GM19035 (cell line): ENCODE data around the gene CDK1.

Experiments
- ATAC-seq: cut with Tn5 transposase; IDR thresholded peaks from one replicate; pipeline ENCODE4 v1.9.1; 2021; ENCODE audit not compliant: unreplicated experiment

Gene CDK1

DNA sequence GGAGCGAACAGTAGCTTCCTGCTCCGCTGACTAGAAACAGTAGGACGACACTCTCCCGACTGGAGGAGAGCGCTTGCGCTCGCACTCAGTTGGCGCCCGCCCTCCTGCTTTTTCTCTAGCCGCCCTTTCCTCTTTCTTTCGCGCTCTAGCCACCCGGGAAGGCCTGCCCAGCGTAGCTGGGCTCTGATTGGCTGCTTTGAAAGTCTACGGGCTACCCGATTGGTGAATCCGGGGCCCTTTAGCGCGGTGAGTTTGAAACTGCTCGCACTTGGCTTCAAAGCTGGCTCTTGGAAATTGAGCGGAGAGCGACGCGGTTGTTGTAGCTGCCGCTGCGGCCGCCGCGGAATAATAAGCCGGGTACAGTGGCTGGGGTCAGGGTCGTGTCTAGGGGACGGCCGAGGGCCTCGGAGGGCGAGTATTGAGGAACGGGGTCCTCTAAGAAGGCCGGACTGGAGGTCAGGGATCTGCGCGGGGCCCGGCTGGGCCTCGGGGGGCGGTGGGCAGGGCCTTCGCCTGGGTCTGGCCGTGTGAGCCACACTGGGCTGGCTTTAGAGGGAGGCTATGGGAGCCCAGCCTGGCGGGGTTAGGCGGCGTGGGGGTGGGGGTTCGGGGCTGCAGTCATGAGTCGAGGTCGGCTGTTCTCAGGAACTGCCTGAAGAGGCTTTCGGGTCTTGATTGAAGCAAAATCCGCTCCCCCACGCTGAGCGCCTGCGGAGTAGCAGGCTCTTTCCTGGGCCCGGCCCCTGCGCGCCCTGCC is at the start of gene CDK1:
CDK1 (plus strand) TSS at position 265 of the 757 bp plus-strand sequence. CDS start 1,688 bp downstream, outside the sequence.
- ATAC-seq, result peak; percentile 97

GRCh38 chr10:60729106-60729505 is 49.2 kb upstream of the CDK1 start:
- no peak for ATAC-seq

DNA sequence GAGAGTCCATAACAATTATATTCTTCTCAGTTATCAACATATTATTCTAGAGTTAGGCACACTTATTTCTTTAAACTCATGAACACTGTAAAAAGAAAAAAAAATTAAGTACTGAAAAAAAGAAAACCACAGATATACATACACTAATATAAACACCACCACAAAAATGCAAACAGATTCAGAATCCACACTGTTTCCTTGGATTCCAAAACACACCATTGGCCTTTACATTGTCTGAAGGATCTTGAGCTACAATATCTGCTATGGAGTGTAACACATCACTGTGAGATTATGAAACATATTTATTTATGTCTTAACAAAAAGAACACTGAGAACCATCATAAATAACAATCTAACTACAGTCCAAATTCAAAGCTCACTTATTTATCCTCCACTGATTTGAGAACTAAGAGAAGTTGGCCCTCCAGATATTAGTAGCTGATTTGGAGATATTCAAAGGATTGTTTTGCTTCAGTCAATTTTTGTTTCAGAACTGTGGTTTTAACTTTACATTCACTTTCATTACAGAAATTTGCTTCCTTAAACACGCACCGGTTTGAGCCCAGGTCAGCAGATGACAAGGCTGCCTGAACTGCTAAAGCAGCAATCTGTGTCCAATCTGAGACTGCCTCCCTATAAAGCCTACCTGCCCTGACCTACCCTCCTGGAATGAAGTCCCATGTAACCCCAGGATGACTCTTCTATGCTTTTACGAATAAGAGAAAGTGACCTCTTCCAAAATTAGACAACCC is 47.0 kb upstream of the CDK1 start:
- peak; percentile 71 for ATAC-seq

GRCh38 chr10:60732198-60732806 is 46.0 kb upstream of the CDK1 start:
- ATAC-seq, result no peak

DNA sequence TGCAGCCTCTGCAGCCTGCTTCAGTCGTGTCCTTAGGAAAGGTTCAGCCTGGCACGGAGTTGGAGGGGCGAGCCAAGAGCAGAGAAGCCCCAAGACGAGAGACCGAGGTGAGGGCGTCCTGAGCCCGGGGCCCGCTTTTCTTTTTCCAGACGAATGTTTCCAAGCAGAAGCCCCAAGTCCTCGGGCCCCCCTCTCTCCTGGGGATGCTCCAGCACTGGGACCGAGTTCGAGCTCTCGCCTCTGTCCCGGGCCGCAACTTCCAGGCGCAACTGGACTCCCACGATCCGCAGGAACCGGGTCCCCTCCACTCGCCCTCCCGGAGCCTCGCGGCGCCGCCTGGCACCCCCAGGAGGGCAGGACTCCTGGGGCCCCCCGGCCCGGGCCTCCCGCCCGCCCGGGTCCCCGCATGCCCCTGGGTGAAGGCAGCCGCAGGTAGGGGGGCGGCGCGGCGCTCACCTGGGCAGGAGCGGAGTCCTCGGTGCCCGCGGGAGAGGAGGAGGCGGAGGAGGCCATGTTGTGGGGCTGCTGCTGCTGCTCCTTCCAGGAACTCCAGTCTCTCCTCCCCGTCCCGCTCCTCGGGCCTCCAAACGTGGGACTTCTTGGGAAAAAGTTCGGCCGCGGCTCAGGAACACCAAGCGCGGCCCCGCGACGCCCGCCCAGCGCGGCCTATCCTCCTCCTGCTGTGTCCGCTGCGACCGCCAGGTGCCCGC is 45.3 kb upstream of the CDK1 start:
- peak; percentile 62 for ATAC-seq

DNA sequence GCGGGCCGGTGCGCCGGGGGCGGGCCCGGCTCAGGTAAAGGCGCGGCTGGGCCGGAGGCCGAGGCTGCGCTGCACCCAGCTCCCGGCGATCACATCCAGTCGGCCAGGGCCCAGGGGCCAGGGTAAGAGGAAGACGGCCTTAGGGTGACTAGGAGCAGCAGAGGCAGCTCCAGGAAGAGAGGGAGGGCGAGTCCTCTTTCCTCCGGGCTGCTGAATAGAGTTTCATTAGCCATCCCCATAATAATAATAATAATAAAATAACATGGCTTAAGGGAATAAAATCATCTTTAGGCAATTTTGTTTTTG is 44.8 kb upstream of the CDK1 start:
- ATAC-seq, result no peak

GRCh38 chr10:60733826-60734225 is 44.5 kb upstream of the CDK1 start:
- ATAC-seq, result no peak

DNA sequence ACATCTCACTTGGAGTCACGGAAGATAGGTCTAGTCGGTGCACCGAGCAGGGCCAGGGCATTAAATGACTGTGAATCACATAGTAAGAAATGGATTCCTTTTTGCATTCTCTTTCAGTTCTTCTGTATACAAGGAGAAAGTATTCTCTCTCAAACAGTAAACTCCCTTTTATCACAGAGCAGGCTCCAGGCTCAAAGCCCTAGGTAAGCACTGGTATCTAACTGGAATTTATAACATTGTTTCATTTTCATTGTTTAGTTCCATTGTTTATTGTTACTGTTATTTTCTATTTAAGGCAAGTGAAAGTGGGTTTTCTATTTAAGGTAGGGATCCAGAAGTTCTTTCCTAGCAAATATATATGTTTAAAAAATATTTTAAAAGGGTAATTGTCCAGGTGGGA is 44.1 kb upstream of the CDK1 start:
- no peak for ATAC-seq

DNA sequence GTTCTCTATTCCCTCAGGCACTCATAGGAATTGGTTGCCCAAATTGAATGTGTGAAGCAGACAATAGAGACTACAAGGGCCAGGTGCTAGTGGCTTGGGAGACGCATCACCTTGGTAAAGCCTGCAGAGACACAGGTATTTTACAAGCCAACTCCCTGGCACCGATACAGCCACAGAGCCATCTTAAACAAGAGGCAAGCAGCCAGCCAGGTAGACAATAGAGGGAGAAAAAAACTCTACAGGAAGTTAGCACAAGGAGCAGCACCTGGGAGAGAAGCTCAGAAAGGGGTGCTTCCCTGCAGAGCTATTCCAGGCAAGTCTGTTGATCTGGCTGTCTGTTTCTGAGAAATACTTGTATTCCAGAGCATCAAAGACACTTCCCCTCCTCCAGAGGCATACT is 43.0 kb upstream of the CDK1 start:
- ATAC-seq, result no peak

GRCh38 chr10:60737242-60737641 is 41.0 kb upstream of the CDK1 start:
- ATAC-seq, result no peak

DNA sequence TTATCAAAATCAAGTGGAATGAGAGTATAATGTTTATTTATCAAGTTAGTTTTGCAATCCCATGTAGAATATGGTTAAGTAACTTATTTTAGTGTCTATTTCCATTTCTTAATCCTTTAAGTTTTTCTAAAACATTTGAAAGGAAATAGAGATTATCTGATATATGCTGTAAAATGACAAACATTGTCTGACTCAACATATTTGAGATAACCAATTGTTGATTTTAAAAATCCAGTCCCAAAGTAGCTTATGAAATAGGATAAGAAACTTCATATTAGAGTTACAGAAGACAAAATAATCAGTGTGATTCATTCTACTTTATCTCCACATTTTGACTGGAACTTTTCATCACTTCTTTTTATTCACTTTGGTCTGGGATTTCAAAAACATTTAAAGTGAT is 38.7 kb upstream of the CDK1 start:
- no peak for ATAC-seq

GRCh38 chr10:60742512-60742911 is 35.8 kb upstream of the CDK1 start:
- ATAC-seq, result no peak

- ATAC-seq, result no peak
Observed at GRCh38 chr10:60747817-60748469, 30.3 kb upstream of the CDK1 start.

GRCh38 chr10:60753152-60753551 is 25.1 kb upstream of the CDK1 start:
- ATAC-seq, result no peak

DNA sequence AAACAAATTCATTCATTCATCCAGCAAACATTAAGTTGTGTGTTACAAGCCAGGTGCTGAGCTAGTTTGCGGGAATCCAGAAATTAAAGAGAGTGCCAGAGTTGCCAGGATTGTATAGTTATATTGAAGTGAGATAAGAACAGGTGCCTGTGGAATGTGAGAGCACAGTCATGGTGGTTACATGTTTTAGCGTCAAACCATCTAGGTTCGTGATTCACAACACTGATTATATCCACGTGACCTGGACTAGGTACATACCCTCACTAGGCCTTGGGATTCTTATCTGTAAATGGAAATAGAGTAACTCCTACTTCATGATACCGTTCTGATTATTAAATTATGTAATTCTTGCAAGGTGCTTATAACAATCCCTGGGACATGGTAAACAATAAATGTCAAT is 24.5 kb upstream of the CDK1 start:
- ATAC-seq, result no peak

GRCh38 chr10:60757420-60757895 is 20.8 kb upstream of the CDK1 start:
- no peak for ATAC-seq

DNA sequence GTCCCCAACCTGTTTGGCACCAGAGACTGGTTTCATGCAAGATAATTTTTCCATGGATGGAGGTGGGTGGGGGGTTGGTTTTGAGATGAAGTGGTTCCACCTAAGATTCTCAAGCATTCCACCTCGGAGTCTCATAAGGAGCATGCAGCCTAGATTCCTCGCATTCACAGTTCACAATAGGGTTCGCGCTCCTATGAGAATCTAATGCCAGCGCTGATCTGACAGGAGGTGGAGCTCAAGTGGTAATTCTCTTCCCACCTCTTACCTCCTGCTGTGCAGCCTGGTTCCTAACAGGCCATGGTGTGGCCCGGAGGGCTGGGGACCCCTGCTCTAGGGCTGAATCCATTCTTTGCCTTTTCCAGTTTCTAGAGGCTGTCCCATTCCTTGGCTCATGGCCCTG is 19.1 kb upstream of the CDK1 start:
- ATAC-seq, result no peak

- ATAC-seq, result no peak
Observed at GRCh38 chr10:60760711-60761210, 17.5 kb upstream of the CDK1 start.

DNA sequence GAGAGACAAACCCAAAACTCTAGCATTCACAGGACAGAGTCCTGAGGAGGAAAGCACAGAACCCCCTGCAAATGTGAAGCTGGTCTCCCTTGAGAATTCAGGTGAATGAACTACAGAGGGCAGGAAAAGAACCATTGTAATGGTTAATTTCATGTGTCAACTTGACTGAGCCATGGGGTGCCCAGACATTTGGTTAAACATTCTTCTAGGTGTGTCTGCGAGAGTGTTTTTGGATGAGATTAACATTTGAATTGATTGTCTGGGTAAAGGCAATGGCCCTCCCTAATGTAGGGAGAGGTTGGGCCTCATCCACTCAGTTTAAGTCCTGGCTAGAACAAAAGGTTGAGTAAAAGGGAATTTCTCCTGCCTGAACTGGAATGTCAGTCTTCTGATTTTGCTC is 15.7 kb upstream of the CDK1 start:
- no peak for ATAC-seq

- no peak for ATAC-seq
Observed at GRCh38 chr10:60767424-60767823, 10.9 kb upstream of the CDK1 start.

- ATAC-seq, result no peak
Observed at GRCh38 chr10:60769406-60769805, 8.9 kb upstream of the CDK1 start.
